H1 (cell line): Measurements from ENCODE around the gene PTPRH. TPM values are rescaled to one million over a fixed set of nuclear protein-coding genes. Genes with fewer than 3 reads are reported as not detected.

Experiments
- CTCF ChIA-PET: fragments of 300-600 bp; sonication (Branson Sonifier 250); formaldehyde crosslinking; loops from one replicate; lab custom pipeline; 2021; ENCODE audit not compliant: partially characterized antibody; lab: Charles Lee
- POLR2A ChIA-PET: fragments of 300-600 bp; sonication (Branson Sonifier 250); formaldehyde crosslinking; loops from one replicate; lab custom pipeline; 2021; ENCODE audit warnings: inconsistent platforms; ENCODE audit not compliant: partially characterized antibody; lab: Charles Lee
- DNase-seq, 2 experiments: peaks; one replicate each; pipeline versions ENCODE4 v3.0.0 to v3.0.0-alpha.2; 2010 to 2022; ENCODE audit warnings: low spot score in 2 of 2, low read depth in 1 of 2, mixed read lengths in 1 of 2
- FAIRE-seq: peaks from 2 replicates; lab custom pipeline; 2011; peaks lifted over from hg19 to GRCh38; lab: Jason Lieb, UNC
- H2AFZ ChIP-seq: 2 replicates; pipeline ENCODE4 v1.8.1; 2012; ENCODE audit warnings: low read length, inconsistent platforms
- H2AK5ac ChIP-seq: 2 replicates; pipeline ENCODE4 v1.6.1; 2013; ENCODE audit warnings: low read depth, low read length
- H2BK120ac ChIP-seq: replicated peaks from 2 replicates; pipeline ENCODE3; 2013; ENCODE audit warnings: low read depth, low read length, inconsistent platforms
- H2BK12ac ChIP-seq: 2 replicates; pipeline ENCODE4 v1.6.1; 2013; ENCODE audit warnings: low read depth, low read length
- H2BK15ac ChIP-seq: 2 replicates; pipeline ENCODE4 v1.6.1; 2013; ENCODE audit warnings: low read length
- H2BK20ac ChIP-seq: 2 replicates; pipeline ENCODE4 v1.6.1; 2013; ENCODE audit warnings: low read length
- H2BK5ac ChIP-seq: 2 replicates; pipeline ENCODE4 v1.6.1; 2013; ENCODE audit warnings: low read depth, low read length
- H3K14ac ChIP-seq: 2 replicates; pipeline ENCODE4 v1.6.1; 2013; ENCODE audit warnings: inconsistent platforms; ENCODE audit not compliant: insufficient read length
- H3K18ac ChIP-seq: 2 replicates; pipeline ENCODE4 v1.6.1; 2013; ENCODE audit warnings: low read length; ENCODE audit errors: extremely low read depth
- H3K23ac ChIP-seq: 2 replicates; pipeline ENCODE4 v1.6.1; 2013; ENCODE audit warnings: inconsistent platforms; ENCODE audit not compliant: insufficient read length
- H3K23me2 ChIP-seq: 2 replicates; pipeline ENCODE4 v1.6.1; 2013; ENCODE audit warnings: low read depth, low read length
- H3K27ac ChIP-seq: 2 replicates; pipeline ENCODE4 v1.6.1; 2011; ENCODE audit warnings: low read depth, low read length, inconsistent platforms
- H3K27me3 ChIP-seq, 4 experiments: replicated peaks in 1 of 4; 1 replicate in 1 of 4; 2 replicates in 3 of 4; pipeline versions ENCODE4 v1.6.1 to v1.8.1; 2011 to 2013; ENCODE audit warnings: low read length in 3 of 4, mild to moderate bottlenecking in 3 of 4, inconsistent platforms in 2 of 4, mixed read lengths in 2 of 4, moderate library complexity in 1 of 4; ENCODE audit not compliant: control insufficient read depth in 3 of 4, insufficient read depth in 3 of 4; ENCODE audit errors: extremely low read depth in 1 of 4
- H3K36me3 ChIP-seq, 4 experiments: 2 replicates each; pipeline versions ENCODE4 v1.6.1 to v1.8.1; 2011 to 2013; ENCODE audit warnings: mild to moderate bottlenecking in 4 of 4, low read length in 3 of 4, moderate library complexity in 2 of 4, control low read depth in 1 of 4, inconsistent platforms in 1 of 4; ENCODE audit not compliant: insufficient read depth in 4 of 4, control insufficient read depth in 2 of 4
- H3K4ac ChIP-seq: replicated peaks from 2 replicates; pipeline ENCODE3; 2013; ENCODE audit warnings: low read length, low read depth, mixed read lengths, inconsistent platforms; ENCODE audit not compliant: insufficient read length
- H3K4me1 ChIP-seq, 4 experiments: replicated peaks in 1 of 4; 1 replicate in 1 of 4; 2 replicates in 3 of 4; pipeline versions ENCODE4 v1.6.1 to v1.8.1; 2011 to 2013; ENCODE audit warnings: low read length in 3 of 4, inconsistent platforms in 2 of 4, mixed read lengths in 1 of 4; ENCODE audit not compliant: insufficient read depth in 4 of 4, control insufficient read depth in 3 of 4
- H3K4me2 ChIP-seq, 2 experiments: 2 replicates each; pipeline versions ENCODE4 v1.6.1 to v1.8.1; 2011 to 2013; ENCODE audit warnings: low read depth in 2 of 2, low read length in 2 of 2, control low read depth in 1 of 2, inconsistent platforms in 1 of 2, mild to moderate bottlenecking in 1 of 2; ENCODE audit not compliant: insufficient read depth in 1 of 2
- H3K4me3 ChIP-seq, 4 experiments: fragments of 200-600, 300-600 bp in 1 of 4; sonication (generic), shearing (Covaris generic), sonication (Bioruptor Twin) in 1 of 4; 2 replicates each; pipeline versions ENCODE4 v1.5.1 to v1.8.1; 2011 to 2016; ENCODE audit warnings: low read length in 4 of 4, low read depth in 3 of 4, control low read depth in 2 of 4, inconsistent platforms in 2 of 4, mild to moderate bottlenecking in 2 of 4, mixed read lengths in 1 of 4, moderate library complexity in 1 of 4; ENCODE audit not compliant: insufficient read depth in 2 of 4; ENCODE audit errors: extremely low read depth in 1 of 4
- H3K56ac ChIP-seq: replicated peaks from 2 replicates; pipeline ENCODE3; 2013; ENCODE audit warnings: low read depth, mild to moderate bottlenecking, mixed read lengths, low read length, inconsistent platforms; ENCODE audit not compliant: insufficient read length
- H3K79me1 ChIP-seq: 2 replicates; pipeline ENCODE4 v1.6.1; 2013; ENCODE audit warnings: low read depth, low read length, control low read depth
- H3K79me2 ChIP-seq, 2 experiments: 2 replicates each; pipeline versions ENCODE4 v1.6.1 to v1.8.1; 2012 to 2013; ENCODE audit warnings: low read length in 2 of 2, mild to moderate bottlenecking in 2 of 2, inconsistent platforms in 1 of 2; ENCODE audit not compliant: insufficient read depth in 2 of 2, control insufficient read depth in 1 of 2
- H3K9ac ChIP-seq, 4 experiments: replicated peaks in 1 of 4; 1 replicate in 1 of 4; 2 replicates in 3 of 4; pipeline versions ENCODE4 v1.6.1 to v1.8.1; 2011 to 2013; ENCODE audit warnings: low read depth in 3 of 4, low read length in 3 of 4, control low read depth in 2 of 4, mild to moderate bottlenecking in 2 of 4, moderate library complexity in 2 of 4, inconsistent platforms in 1 of 4; ENCODE audit errors: extremely low read depth in 1 of 4
- H3K9me3 ChIP-seq, 2 experiments: 2 replicates each; pipeline versions ENCODE4 v1.6.1 to v1.8.1; 2012 to 2013; ENCODE audit warnings: mild to moderate bottlenecking in 2 of 2, moderate library complexity in 2 of 2, control low read depth in 1 of 2, inconsistent platforms in 1 of 2, low read depth in 1 of 2, low read length in 1 of 2, mixed read lengths in 1 of 2; ENCODE audit not compliant: insufficient read depth in 2 of 2
- H4K20me1 ChIP-seq, 2 experiments: replicated peaks in 1 of 2; 2 replicates each; pipeline versions ENCODE3 to v1.8.1; 2011 to 2013; ENCODE audit warnings: inconsistent platforms in 2 of 2, low read length in 2 of 2, mild to moderate bottlenecking in 1 of 2; ENCODE audit not compliant: insufficient read depth in 2 of 2, control insufficient read depth in 1 of 2
- H4K5ac ChIP-seq: 2 replicates; pipeline ENCODE4 v1.6.1; 2013; ENCODE audit warnings: low read length, low read depth, mixed read lengths, inconsistent platforms; ENCODE audit not compliant: insufficient read length
- H4K8ac ChIP-seq: 2 replicates; pipeline ENCODE4 v1.8.0; 2013; ENCODE audit warnings: mild to moderate bottlenecking, moderate library complexity, low read length, inconsistent platforms; ENCODE audit not compliant: insufficient read depth; ENCODE audit errors: extremely low read depth
- H4K91ac ChIP-seq: replicated peaks from 2 replicates; pipeline ENCODE3; 2013; ENCODE audit warnings: low read length, mixed read lengths, inconsistent platforms; ENCODE audit not compliant: insufficient read length
- BCL11A ChIP-seq, 2 experiments: IDR thresholded peaks; one replicate each; pipeline ENCODE4 v1.6.1; 2011; ENCODE audit warnings: low read depth in 2 of 2, low read length in 2 of 2, mild to moderate bottlenecking in 2 of 2
- KDM1A ChIP-seq: fragments of 200-600, 300-600 bp; sonication (generic); IDR thresholded peaks from 2 replicates; pipeline ENCODE4 v1.7.1; 2016; ENCODE audit warnings: mild to moderate bottlenecking, low read length, borderline replicate concordance
- KDM5A ChIP-seq: fragments of 200-600 bp; IDR thresholded peaks from 2 replicates; pipeline ENCODE4 v1.7.1; 2012; ENCODE audit warnings: mild to moderate bottlenecking, low read length, inconsistent platforms, mixed read lengths
- NANOG ChIP-seq: IDR thresholded peaks from 2 replicates; pipeline ENCODE4 v1.6.1; 2011; ENCODE audit warnings: low read length, low read depth, mild to moderate bottlenecking, inconsistent platforms; ENCODE audit not compliant: insufficient read depth, poor library complexity, severe bottlenecking
- RAD21 ChIP-seq, 2 experiments: IDR thresholded peaks in 1 of 2; conservative IDR thresholded peaks in 1 of 2; 2 replicates each; pipeline ENCODE4 v1.6.1; 2011; ENCODE audit warnings: low read depth in 2 of 2, low read length in 2 of 2, improper control_type of control experiment in 1 of 2, inconsistent platforms in 1 of 2, mild to moderate bottlenecking in 1 of 2, moderate library complexity in 1 of 2
- RXRA ChIP-seq: IDR thresholded peaks from 2 replicates; pipeline ENCODE4 v1.6.1; 2011; ENCODE audit warnings: low read depth, mild to moderate bottlenecking, low read length, moderate library complexity; ENCODE audit not compliant: insufficient read depth
- SP4 ChIP-seq: IDR thresholded peaks from 2 replicates; pipeline ENCODE4 v1.6.1; 2012; ENCODE audit warnings: low read length, inconsistent platforms
- TCF12 ChIP-seq: IDR thresholded peaks from 2 replicates; pipeline ENCODE4 v1.6.1; 2011; ENCODE audit warnings: low read depth, mild to moderate bottlenecking, low read length
- WGBS, 2 experiments: shearing (Covaris generic) in 1 of 2; methylation state at CpG; one replicate each; pipeline versions ENCODE4 v1.1.6 to v1.1.7; 2013 to 2015; ENCODE audit warnings: low lambda C conversion rate in 2 of 2, mixed read lengths in 2 of 2, inconsistent platforms in 1 of 2, low coverage in 1 of 2, missing lambda C conversion rate in 1 of 2; ENCODE audit not compliant: insufficient replicate concordance in 2 of 2, insufficient coverage in 1 of 2, insufficient read length in 1 of 2; ENCODE audit errors: extremely low coverage in 1 of 2, missing lambda C conversion rate in 1 of 2; 5-methylcytosine and 5-hydroxymethylcytosine counted together
- polyA plus RNA-seq, 7 experiments: library from polyadenylated mRNA; depleted of rRNA in 3 of 7; stranded (reverse) in 5 of 7; unstranded in 2 of 7; fragments of >200 nt in 5 of 7; fragments of 200-250 nt in 2 of 7; gene quantifications; 1 replicate in 5 of 7; 2 replicates in 1 of 7; 4 replicates in 1 of 7; pipeline versions ENCODE4 v1.2.1 to v1.2.3, GENCODE V29; 2011 to 2013; ENCODE audit warnings: missing spikeins in 2 of 7, mixed read lengths in 2 of 7
- total RNA-seq: library from RNA; stranded (reverse); fragmentation: NEBNext Ultra II Directional; extraction: Animal tissue kit (Norgen Biotek cat#: 25700); gene quantifications from 2 replicates; pipeline ENCODE4 v1.2.1, GENCODE V29; 2021

PTPRH gene
- total and polyA plus RNA-seq, 2 of the 8 experiments (the other 6 are each of a cell fraction or from before 2014, with no cell fraction given), result 0.30 to 0.39 TPM

GRCh38 chr19:55189403-55189835 lies 19.9 kb downstream of the PTPRH start:
- no peak overlapping the region for H3K4me2 ChIP-seq
- POLR2A ChIA-PET, result interaction anchor here (0.7 to 1.2 kb wide), 2 partner anchors 11 to 200 kb away, joined by 3 read pairs; no protein-coding TSS in a partner anchor

More at GRCh38 chr19:55189403-55189835, 19.9 kb downstream of the PTPRH start:
- Histone ChIP-seq H3K18ac (no peak overlapping the region), H3K23ac (no peak overlapping the region), H3K9ac (no peak overlapping the region), H3K4me3 (no peak overlapping the region), H4K5ac (no peak overlapping the region), H4K91ac (no peak overlapping the region), H2BK12ac (no peak overlapping the region), H2BK15ac (no peak overlapping the region), H3K79me2 (no peaks in the 10 kb centered on the region), H3K4me1 (no peaks in the 10 kb centered on the region), H3K4ac (no peak overlapping the region), H3K27me3 (peaks cover 0 to 4% (median 0%) of the 10 kb centered on the region in 4 experiments; a peak in 1 of 7 replicates), H3K27ac (no peak overlapping the region), H3K14ac (no peak overlapping the region), H2BK120ac (no peak overlapping the region), H2BK20ac (no peak overlapping the region), H3K79me1 (no peaks in the 10 kb centered on the region), H2BK5ac (peak overlapping the region; percentile 60; the same call in 1 of the 2 replicates), H3K36me3 (no peaks in the 10 kb centered on the region), H3K23me2 (no peaks in the 10 kb centered on the region), H3K9me3 (no peaks in the 10 kb centered on the region), H3K56ac (no peak overlapping the region), H2AFZ (no peak overlapping the region), H4K20me1 (no peaks in the 10 kb centered on the region), H4K8ac (no peak overlapping the region), H2AK5ac (no peak overlapping the region)
- WGBS, 2 experiments, result 81% methylated on average over 15 of the region's 15 CpGs; no CpG with 5 or more reads in 1 of the 2 experiments
- CTCF ChIA-PET, result interaction anchor here (0.6 kb wide), 1 partner anchor 138 kb away, joined by 3 read pairs; no protein-coding TSS in a partner anchor
- FAIRE-seq (no peak), DNase-seq (peak in 1 of 2 experiments; percentile 29)
- TF ChIP-seq TCF12, result no peak
- TF ChIP-seq KDM1A, result no peak
- no peak for TF ChIP-seq RXRA
- TF ChIP-seq BCL11A (IDR thresholded peaks at IDR 0.05; ENCODE audit: low read depth in 2 of 2, low read length in 2 of 2), result no peak
- TF ChIP-seq KDM5A, result no peak
- no peak for TF ChIP-seq NANOG
- TF ChIP-seq SP4, result no peak
- no peak for TF ChIP-seq RAD21 (IDR thresholded peaks at IDR 0.05 in 1 of 2, conservative IDR thresholded peaks at IDR 0.05 in 1 of 2; ENCODE audit: low read depth in 2 of 2, low read length in 2 of 2)
